HG02970 (cell line): ENCODE results near the gene KDM4C.
"Not testable (repeated sequence)": the region's sequence is repeated elsewhere in the genome, so short reads cannot be mapped to it uniquely, and the experiment has no call there.

Experiments
- ATAC-seq: cut with Tn5 transposase; IDR thresholded peaks from one replicate; pipeline ENCODE4 v1.9.1; 2021; ENCODE audit warnings: mild to moderate bottlenecking, moderate library complexity, moderate number of reproducible peaks; ENCODE audit not compliant: unreplicated experiment, low FRiP score

Gene KDM4C

DNA sequence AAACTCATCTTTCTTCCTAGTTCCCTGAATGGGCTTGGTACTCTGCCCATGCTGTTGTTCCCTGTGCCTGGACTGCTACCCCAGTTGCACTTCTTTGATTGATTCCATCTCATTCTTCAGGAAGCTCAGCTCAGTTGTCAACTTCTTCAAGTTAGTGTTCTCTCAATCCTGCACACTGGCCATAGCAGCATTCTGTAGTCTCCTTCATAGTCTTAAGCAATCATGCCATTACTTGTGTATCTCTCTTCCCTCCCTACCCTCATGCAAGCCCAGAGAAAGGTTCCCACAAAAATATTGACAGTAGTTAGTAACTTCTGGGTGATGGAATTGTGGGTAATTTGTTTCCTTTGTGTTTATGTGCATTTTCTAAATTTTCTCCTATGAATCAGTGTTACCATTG, 5.5 kb downstream of the KDM4C start:
- no peak for ATAC-seq

GRCh38 chr9:6764011-6764410, 6.2 kb downstream of the KDM4C start:
- ATAC-seq = no peak

DNA sequence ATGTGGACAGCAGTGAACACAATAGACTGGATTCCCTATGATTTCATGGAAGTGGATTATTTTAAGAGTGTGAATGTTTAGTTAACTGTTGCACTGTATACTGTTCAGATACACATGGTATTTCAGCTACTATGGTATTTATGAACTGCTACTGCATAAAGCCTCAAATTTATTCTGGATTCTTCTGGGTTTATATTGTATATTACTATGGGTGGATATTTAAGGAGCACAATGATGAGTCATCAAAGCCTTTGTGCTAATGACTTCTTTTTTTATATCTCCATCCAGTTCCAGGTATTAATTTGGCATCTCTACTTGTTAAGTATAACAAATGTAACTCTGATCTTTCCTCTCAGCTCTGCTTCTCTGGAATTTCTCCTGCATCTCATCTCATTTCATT, 6.8 kb downstream of the KDM4C start:
- ATAC-seq = no peak

DNA sequence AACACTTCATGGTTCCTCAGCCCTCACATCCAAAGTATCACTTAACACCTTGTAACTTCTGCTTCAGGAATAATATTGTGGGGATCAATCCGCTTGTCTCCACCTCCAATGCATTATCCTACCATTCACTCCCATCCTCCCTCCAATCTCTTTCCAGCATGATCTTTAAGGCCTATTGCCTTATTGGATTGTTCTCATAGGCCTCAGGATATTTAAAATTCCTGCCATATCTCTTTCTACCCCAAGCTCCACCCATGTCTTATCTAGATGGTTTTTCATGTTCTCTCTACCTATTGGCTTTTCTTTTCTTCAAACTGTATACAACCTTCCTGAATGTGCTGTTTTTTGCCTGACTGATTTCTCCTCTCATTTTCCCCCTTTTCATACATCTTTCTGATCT, 7.2 kb downstream of the KDM4C start:
- no peak for ATAC-seq

DNA sequence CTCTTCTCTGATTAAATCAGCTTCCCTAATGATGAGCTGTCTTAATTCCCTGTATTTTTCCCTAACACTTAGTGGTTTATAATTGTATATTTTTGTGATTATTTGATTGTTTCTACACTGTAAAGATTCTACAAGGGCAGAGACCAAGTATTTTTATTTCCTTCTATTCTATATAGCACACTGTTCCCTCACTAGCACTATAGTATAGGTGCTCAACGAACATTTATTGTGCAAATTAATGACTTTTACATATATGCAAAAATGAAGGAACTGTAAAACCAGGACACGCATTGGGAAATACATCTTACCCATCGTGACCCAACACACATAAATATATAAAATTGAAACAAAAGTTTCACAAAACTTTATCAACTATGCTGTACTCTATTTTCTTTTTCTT, 7.6 kb downstream of the KDM4C start:
- ATAC-seq = no peak

DNA sequence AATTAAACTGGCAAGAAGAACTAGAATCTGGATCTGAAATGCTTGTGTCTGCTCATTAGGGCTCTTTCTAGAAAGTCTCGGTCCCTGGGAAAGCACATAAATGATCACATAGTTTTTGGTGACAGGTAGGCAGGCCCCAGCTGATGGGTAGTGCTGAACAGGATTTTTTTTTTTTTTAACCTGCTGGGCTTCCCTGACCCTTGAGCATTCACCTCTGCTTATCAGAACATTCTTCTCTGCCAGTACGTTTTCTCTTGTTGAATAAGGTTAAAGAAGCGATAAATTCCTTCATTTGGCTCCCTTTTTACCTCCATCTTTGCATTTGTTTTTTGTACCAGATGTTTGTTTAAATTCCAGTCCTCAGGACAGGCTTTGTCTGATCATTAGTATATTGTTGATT, 8.8 kb downstream of the KDM4C start:
- ATAC-seq = no peak

- not testable (repeated sequence) for ATAC-seq
Observed at GRCh38 chr9:6768587-6768986, 10.8 kb downstream of the KDM4C start.

DNA sequence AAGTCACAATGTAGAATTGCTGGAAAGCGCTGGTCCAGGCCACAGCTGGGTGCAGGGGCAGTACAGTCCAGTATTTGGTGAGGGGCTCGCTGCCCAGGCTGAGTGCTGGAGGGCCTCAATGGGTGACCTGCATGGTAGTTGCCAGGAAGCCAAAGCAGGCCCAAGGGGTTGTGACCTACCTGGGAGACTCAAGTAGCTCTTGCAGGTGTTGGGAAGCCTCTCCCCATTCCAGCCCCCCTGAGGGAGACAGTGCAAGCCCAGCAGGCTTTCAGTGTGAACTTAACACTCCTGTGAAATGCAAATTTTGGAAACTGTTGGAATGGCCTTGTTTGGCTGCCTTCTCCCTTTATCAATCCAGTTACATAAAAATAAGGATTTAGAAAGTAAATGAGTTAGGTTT, 13.9 kb downstream of the KDM4C start:
- no peak for ATAC-seq

DNA sequence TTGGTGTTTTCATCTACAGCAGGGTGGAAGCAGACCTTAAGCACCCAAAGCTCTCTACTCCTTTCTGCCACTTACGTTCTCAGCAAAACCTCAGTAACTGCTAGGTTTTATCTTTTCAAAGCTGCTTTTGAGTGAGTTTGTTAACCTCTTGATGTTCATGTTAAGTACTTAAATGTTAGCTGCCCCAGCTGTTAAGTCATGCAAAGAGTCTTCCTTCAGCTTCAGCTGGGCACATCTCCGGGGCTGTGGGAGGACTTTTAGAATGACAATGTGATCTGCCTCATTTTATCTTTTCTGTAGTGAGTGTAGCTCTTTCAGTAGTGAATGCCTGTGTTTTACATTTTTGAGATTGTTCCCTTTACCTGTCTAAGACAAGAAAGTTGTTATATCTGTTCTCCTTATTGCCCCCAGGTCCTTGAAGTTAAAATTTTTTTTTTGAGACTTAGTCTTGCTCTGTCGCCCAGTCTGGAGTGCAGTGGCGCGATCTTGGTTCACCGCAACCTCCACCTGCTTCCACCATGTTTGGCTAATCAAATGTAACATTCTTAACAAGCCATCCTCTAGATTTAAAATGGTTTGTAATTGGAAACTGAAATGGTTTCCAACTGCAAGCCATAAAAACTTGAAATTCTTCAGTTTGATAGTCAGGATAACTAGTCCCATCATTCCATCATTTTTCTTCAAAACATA, 19.6 kb downstream of the KDM4C start:
- no peak for ATAC-seq

- ATAC-seq = no peak
Observed at GRCh38 chr9:6779417-6780241, 21.9 kb downstream of the KDM4C start.

DNA sequence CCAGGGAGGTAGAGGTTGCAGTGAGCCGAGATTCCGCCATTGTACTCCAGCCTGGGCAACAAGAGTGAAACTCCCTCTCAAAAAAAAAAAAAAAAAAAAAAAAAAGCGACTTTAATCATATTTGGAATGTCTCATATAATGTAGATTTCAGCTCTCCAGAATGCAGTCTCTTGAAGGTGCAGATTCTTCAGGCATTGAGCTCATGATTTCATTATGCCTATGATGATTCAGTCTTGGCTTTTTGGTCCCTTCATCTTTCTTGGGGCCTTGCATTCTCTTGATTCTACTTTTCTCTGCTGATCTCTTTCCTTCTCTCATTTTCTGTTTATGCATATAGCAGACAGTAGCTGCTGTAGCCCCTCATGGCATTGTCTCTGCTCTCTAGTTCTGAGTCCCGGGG, 22.9 kb downstream of the KDM4C start:
- no peak for ATAC-seq

DNA sequence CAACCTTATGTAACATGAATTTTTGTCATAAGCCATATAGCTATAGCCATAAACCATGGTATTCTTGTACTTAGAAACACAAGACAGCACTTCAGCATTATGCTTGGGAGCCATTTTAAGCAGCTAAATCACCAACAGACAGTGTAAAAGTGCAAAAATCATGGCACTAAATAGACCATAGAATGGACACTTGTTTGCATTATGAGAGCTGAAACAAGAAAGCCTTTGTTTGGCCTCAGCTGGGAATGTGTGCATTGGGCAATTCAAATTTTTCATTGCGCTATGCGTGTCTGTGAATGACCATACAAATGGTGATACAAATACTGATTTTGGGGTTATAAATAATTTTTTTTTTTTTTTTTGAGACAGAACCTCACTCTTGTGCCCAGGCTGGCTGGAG, 23.7 kb downstream of the KDM4C start:
- no peak for ATAC-seq

DNA sequence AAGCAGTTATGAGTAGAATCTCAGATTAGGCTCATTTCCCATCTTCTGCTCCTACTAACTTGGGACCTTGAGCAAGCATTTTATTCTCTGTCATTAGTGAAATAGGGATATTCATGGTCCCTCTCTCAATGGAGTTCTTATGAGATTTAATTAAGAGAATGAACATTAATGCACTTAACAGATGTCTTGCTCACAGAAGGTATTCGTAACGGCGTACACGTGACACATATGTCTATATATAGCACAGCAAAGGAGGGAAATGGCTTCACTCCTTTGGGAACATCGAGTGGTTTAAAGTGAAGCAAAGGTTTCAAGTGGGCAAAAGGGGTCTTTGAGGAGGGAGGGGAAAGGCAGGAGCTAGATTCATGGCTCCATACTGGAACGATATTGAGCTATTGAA, 24.6 kb downstream of the KDM4C start:
- ATAC-seq = no peak

DNA sequence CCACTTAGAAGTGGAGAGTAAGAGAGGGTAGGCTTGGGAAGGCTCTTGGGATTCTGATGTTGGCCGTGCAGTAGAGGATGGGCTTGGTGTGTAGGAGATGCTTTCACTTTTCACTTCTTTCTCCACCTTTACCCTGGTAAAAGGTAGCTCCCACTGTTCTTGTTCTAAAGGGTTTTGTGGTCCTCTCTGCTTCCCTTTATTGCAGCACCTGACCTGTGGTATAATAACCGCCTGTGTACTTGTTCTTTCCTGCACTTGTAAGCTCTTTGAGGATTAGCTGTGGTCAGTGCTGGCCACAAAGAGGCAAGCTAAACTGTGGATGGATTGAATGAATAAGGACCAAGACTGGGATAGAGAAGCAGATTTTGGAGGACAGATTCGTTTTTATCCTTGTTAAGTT, 25.2 kb downstream of the KDM4C start:
- no peak for ATAC-seq

DNA sequence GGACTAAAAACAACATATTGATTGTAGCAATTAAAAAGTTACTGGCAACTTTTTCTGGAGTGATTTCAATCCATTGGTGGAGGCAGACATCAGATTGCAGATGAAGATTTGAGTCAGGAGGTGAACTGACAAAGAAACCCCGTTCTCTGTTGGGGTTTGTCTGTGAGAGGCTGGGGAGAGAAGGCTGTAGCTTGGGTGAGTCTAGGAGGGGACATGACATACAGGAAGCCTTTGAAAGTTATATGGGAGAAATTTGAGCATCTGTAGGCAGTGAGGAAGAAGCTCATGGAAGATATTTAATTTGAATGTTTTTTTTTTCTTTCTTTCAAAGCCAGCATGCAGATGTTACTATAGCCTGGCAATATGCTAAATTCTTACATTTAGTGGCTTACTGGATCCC, 26.0 kb downstream of the KDM4C start:
- ATAC-seq = no peak

GRCh38 chr9:6785682-6786081, 27.9 kb downstream of the KDM4C start:
- no peak for ATAC-seq

DNA sequence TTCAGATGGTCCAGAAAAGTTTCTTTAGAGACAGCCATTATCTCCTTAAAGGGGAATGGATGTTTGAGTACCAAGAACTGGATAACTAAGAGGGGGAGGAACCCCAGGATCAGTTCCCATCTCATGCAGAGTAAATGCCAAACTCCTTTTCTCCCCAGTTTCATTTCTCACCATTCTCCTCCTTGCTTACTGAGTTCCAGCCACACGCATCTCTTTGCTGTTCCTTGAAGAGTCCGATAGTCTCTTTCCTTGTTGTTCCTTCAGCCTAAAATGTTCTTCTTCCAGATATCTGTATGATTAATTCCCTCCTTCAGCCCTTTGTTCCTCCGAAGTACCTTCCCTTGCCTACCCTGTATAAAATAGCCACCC, 30.0 kb downstream of the KDM4C start:
- no peak for ATAC-seq

DNA sequence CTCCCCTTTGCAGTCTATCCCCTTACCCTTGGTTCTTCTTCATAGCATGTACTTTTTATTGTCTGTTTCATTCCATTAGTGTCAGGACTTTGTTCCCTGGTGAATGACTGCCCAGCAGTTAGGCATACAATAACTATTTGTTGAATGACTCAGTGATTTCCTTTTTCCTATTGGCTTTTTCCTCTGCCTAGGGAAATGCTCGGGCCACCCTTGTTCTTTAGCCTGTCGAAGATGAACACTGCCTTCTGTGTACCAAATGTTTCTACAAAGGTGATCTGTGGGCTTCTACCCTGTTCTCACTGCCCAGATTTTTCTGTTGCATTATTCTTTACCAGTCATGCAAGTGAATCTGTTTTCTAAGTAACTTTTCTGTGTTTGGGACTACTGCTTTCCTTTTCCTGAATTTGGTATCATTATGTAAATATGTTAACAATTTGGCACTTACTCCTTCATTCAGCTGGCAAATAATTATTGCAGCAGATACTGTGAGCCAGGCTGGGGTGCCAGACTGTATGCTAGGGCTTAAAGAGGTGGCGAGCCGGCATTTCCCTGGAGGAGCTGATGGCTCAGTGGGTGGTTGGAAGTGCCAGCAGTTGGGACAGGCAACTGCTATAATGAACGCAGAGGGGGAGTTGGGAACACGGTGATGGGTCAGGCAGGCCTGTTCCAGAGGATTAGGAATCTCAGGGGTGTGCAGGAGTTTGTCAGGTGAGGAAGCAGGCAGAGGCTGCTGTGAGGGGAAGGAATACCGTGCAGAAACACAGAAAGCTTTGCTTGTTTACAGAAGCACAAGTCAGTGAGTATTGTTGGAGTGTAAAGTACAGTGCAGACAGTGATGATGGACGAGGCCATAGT, 30.6 kb downstream of the KDM4C start:
- no peak for ATAC-seq

- ATAC-seq = not testable (repeated sequence)
Observed at GRCh38 chr9:6789017-6789338, 31.2 kb downstream of the KDM4C start.

DNA sequence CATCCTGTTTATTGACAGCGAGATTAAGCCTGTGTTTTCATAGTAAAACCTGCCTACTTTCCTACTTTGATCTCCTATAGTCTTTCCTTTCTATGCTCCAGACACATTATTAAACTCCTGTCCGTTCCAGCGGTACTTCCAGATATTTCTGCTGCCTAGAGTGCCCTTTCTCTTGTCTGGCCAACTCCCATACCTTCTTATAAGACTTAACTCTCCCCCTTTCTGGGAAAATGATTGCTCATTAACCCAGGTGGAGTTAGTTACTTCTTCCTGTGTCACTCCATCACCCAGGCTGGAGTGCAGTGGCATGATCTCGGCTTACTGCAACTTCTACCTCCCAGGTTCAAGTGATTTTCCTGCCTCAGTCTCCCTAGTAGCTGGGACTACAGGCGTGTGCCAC, 33.1 kb downstream of the KDM4C start:
- no peak for ATAC-seq

DNA sequence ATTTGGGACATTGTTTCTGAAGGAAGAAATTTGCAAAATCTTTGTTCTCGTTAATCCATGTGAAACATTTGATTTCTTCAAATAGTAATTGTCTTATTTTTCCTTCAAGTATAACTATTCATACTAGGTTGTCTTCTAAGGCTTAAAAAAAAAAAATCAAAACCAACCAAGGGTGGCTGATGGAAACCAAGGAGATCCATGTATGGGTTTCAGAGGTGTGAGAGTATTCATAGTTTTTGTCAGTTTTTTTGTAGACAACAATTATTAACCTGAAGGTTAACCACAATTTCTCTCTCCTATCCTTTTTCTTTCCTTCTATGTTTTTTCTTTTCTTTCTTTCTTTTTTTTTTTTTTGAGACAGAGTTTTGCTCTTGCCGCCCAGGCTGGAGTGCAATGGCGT, 35.4 kb downstream of the KDM4C start:
- no peak for ATAC-seq
